DND-41 (cell line): ENCODE results near the gene MESP2.
"Not testable (repeated sequence)": the region's sequence is repeated elsewhere in the genome, so short reads cannot be mapped to it uniquely, and the experiment has no call there.

Experiments used
- ATAC-seq: fragments of 200-7000 bp; cut with Tn5 transposase; 3 replicates; pipeline ENCODE4 v1.9.1; 2021; ENCODE audit warnings: low read depth; ENCODE audit not compliant: insufficient read depth
- DNase-seq: peaks from one replicate; pipeline ENCODE4 v3.0.0-alpha.2; 2020
- H2AFZ ChIP-seq: 2 replicates; pipeline ENCODE4 v1.6.0; 2012; ENCODE audit warnings: low read depth, low read length
- H3K27ac ChIP-seq: 2 replicates; pipeline ENCODE4 v1.5.1; 2012; ENCODE audit warnings: low read length, inconsistent platforms
- H3K27me3 ChIP-seq: fragments of 200-600 bp; sonication (generic); 2 replicates; pipeline ENCODE4 v1.6.0; 2012; ENCODE audit warnings: low read length, mild to moderate bottlenecking, inconsistent platforms; ENCODE audit not compliant: insufficient read depth, poor library complexity
- H3K36me3 ChIP-seq: 2 replicates; pipeline ENCODE4 v1.5.1; 2012; ENCODE audit warnings: low read length, inconsistent platforms; ENCODE audit not compliant: insufficient read depth
- H3K4me1 ChIP-seq: 2 replicates; pipeline ENCODE4 v1.5.1; 2012; ENCODE audit warnings: mild to moderate bottlenecking, low read length; ENCODE audit not compliant: insufficient read depth
- H3K4me2 ChIP-seq: 2 replicates; pipeline ENCODE4 v1.6.0; 2012; ENCODE audit warnings: mild to moderate bottlenecking, moderate library complexity, low read length, inconsistent platforms; ENCODE audit not compliant: insufficient read depth
- H3K4me3 ChIP-seq, 2 experiments: fragments of 200-600 bp in 1 of 2; shearing (Covaris generic) in 1 of 2; 2 replicates each; pipeline ENCODE4 v1.5.1; 2012 to 2016; ENCODE audit warnings: inconsistent platforms in 2 of 2, low read length in 2 of 2, mild to moderate bottlenecking in 2 of 2, low read depth in 1 of 2, moderate library complexity in 1 of 2
- H3K79me2 ChIP-seq: 2 replicates; pipeline ENCODE4 v1.6.0; 2012; ENCODE audit warnings: low read length, inconsistent platforms; ENCODE audit not compliant: insufficient read depth
- H3K9ac ChIP-seq: 2 replicates; pipeline ENCODE4 v1.6.0; 2012; ENCODE audit warnings: low read depth, mild to moderate bottlenecking, inconsistent platforms, low read length, moderate library complexity
- H3K9me3 ChIP-seq: 2 replicates; pipeline ENCODE4 v1.5.1; 2012; ENCODE audit warnings: low read length, moderate library complexity, mild to moderate bottlenecking, inconsistent platforms; ENCODE audit not compliant: insufficient read depth, severe bottlenecking
- H4K20me1 ChIP-seq: 2 replicates; pipeline ENCODE4 v1.6.0; 2012; ENCODE audit warnings: low read length; ENCODE audit not compliant: insufficient read depth
- EZH2 ChIP-seq: IDR thresholded peaks from 3 replicates; pipeline ENCODE4 v1.6.1; 2012; ENCODE audit warnings: borderline replicate concordance, low read depth, mild to moderate bottlenecking, moderate library complexity, low read length, inconsistent platforms; ENCODE audit not compliant: severe bottlenecking
- TF ChIP-seq, protein P1 (sequence below): IDR thresholded peaks from 2 replicates; pipeline ENCODE4 v1.5.1; 2012; ENCODE audit warnings: borderline replicate concordance, low read length, moderate library complexity, mild to moderate bottlenecking; ENCODE audit not compliant: poor library complexity, severe bottlenecking; ENCODE audit errors: extremely low read depth

MESP2 gene

GRCh38 chr15:89785064-89785773 lies 9.1 kb downstream of the MESP2 start:
- H3K27me3 ChIP-seq: no peaks in the 10 kb centered on the region
- no peak overlapping the region for H3K4me3 ChIP-seq
- H3K27ac ChIP-seq: no peak overlapping the region
- DNase-seq (no peak), ATAC-seq (no peak)
- no peaks in the 10 kb centered on the region for H4K20me1 ChIP-seq
- H3K36me3 ChIP-seq: no peaks in the 10 kb centered on the region
- H3K4me1 ChIP-seq: no peaks in the 10 kb centered on the region
- H2AFZ ChIP-seq: no peak overlapping the region
- no peaks in the 10 kb centered on the region for H3K9me3 ChIP-seq
- no peaks in the 10 kb centered on the region for H3K79me2 ChIP-seq
- no peak overlapping the region for H3K9ac ChIP-seq
- no peak overlapping the region for H3K4me2 ChIP-seq
- TF ChIP-seq, protein P1, sequence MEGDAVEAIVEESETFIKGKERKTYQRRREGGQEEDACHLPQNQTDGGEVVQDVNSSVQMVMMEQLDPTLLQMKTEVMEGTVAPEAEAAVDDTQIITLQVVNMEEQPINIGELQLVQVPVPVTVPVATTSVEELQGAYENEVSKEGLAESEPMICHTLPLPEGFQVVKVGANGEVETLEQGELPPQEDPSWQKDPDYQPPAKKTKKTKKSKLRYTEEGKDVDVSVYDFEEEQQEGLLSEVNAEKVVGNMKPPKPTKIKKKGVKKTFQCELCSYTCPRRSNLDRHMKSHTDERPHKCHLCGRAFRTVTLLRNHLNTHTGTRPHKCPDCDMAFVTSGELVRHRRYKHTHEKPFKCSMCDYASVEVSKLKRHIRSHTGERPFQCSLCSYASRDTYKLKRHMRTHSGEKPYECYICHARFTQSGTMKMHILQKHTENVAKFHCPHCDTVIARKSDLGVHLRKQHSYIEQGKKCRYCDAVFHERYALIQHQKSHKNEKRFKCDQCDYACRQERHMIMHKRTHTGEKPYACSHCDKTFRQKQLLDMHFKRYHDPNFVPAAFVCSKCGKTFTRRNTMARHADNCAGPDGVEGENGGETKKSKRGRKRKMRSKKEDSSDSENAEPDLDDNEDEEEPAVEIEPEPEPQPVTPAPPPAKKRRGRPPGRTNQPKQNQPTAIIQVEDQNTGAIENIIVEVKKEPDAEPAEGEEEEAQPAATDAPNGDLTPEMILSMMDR: no peak
- TF ChIP-seq EZH2: no peak

DNA sequence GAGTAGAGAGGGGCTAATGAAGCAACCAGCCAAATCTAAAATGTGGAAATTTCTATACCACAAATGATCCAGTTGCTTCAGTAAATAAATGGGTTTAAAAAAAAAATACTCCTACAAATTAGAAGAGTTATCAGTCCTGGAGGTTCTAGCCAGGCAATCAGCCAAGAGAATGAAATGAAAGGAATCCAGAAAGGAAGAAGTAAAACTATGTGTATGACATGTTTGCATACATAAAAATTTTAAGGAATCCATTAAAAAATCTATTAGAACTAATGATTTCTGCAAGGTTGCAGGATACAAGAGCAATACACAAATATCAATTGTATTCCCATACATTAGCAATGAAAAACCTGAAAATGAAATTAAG lies 9.6 kb downstream of the MESP2 start:
- ATAC-seq (no peak), DNase-seq (no peak)
- Histone ChIP-seq H2AFZ (no peak overlapping the region), H3K4me2 (no peak overlapping the region), H3K9ac (no peak overlapping the region), H3K4me1 (no peaks in the 10 kb centered on the region), H3K27me3 (no peaks in the 10 kb centered on the region), H4K20me1 (no peaks in the 10 kb centered on the region), H3K36me3 (no peaks in the 10 kb centered on the region), H3K79me2 (no peaks in the 10 kb centered on the region), H3K9me3 (no peaks in the 10 kb centered on the region), H3K4me3 (no peak overlapping the region), H3K27ac (no peak overlapping the region)
- no peak for TF ChIP-seq EZH2
- TF ChIP-seq, protein P1: no peak

GRCh38 chr15:89787944-89788343 lies 11.8 kb downstream of the MESP2 start:
- H3K27ac ChIP-seq: no peak overlapping the region
- ATAC-seq (no peak), DNase-seq (no peak)
- no peak overlapping the region for H3K9ac ChIP-seq
- H3K27me3 ChIP-seq: no peaks in the 10 kb centered on the region
- no peaks in the 10 kb centered on the region for H3K36me3 ChIP-seq
- no peaks in the 10 kb centered on the region for H3K4me1 ChIP-seq
- H3K79me2 ChIP-seq: no peaks in the 10 kb centered on the region
- H4K20me1 ChIP-seq: no peaks in the 10 kb centered on the region
- H3K4me2 ChIP-seq: no peak overlapping the region
- TF ChIP-seq EZH2: no peak
- TF ChIP-seq, protein P1: no peak
- no peaks in the 10 kb centered on the region for H3K9me3 ChIP-seq
- no peak overlapping the region for H2AFZ ChIP-seq
- no peak overlapping the region for H3K4me3 ChIP-seq

GRCh38 chr15:89788585-89788984 lies 12.5 kb downstream of the MESP2 start:
- H3K9ac ChIP-seq, H3K36me3 ChIP-seq, H2AFZ ChIP-seq, H3K9me3 ChIP-seq, H3K79me2 ChIP-seq, H3K27me3 ChIP-seq, H3K4me3 ChIP-seq, H4K20me1 ChIP-seq, H3K4me1 ChIP-seq, ATAC-seq, H3K27ac ChIP-seq, DNase-seq, H3K4me2 ChIP-seq: not testable (repeated sequence)
